Kidney (tissue), 14 donors: ENCODE data around the gene COPE. TPM values are rescaled to one million over a fixed set of nuclear protein-coding genes. Genes with fewer than 3 reads are reported as not detected.

ENCODE experiments used
- DNase-seq, 5 donors: peaks; one replicate each; pipeline ENCODE4 v3.0.0-alpha.2; 2013 to 2020
- FAIRE-seq: peaks from 2 replicates; lab custom pipeline; 2012; peaks lifted over from hg19 to GRCh38; lab: Jason Lieb, UNC
- H3K27ac ChIP-seq, 2 donors: one replicate each; pipeline ENCODE4 v1.7.0; 2013; ENCODE audit warnings: low read depth in 2 of 2, low read length in 2 of 2, inconsistent platforms in 1 of 2
- H3K27me3 ChIP-seq: one replicate; pipeline ENCODE4 v1.7.1; 2013; ENCODE audit warnings: low read length, inconsistent platforms; ENCODE audit not compliant: control insufficient read depth, insufficient read depth
- H3K36me3 ChIP-seq, 3 donors: one replicate each; pipeline versions ENCODE4 v1.7.0 to v1.7.1; 2013; ENCODE audit warnings: low read length in 3 of 3, control low read depth in 1 of 3, inconsistent platforms in 1 of 3; ENCODE audit not compliant: insufficient read depth in 3 of 3, control insufficient read depth in 2 of 3
- H3K4me1 ChIP-seq, 3 donors: one replicate each; pipeline versions ENCODE4 v1.7.0 to v1.7.1; 2013; ENCODE audit warnings: low read length in 3 of 3, inconsistent platforms in 1 of 3, low read depth in 1 of 3; ENCODE audit not compliant: control insufficient read depth in 2 of 3, insufficient read depth in 2 of 3
- H3K4me3 ChIP-seq, 3 donors: one replicate each; pipeline versions ENCODE4 v1.7.0 to v1.8.1; 2013; ENCODE audit warnings: low read length in 3 of 3, control low read depth in 1 of 3, inconsistent platforms in 1 of 3
- H3K9ac ChIP-seq, 3 donors: one replicate each; pipeline versions ENCODE4 v1.7.0 to v1.7.1; 2013; ENCODE audit warnings: low read length in 3 of 3, control low read depth in 1 of 3, inconsistent platforms in 1 of 3
- H3K9me3 ChIP-seq, 3 donors: one replicate each; pipeline versions ENCODE4 v1.7.0 to v1.7.1; 2013; ENCODE audit warnings: low read length in 3 of 3, control low read depth in 1 of 3, inconsistent platforms in 1 of 3; ENCODE audit not compliant: control insufficient read depth in 2 of 3, insufficient read depth in 1 of 3
- intact Hi-C: fragments of 100-400 bp; cut with DNase I; formaldehyde crosslinking; loops from one replicate; pipeline ENCODE4 v1.11.1; 2022
- polyA plus RNA-seq: library from polyadenylated mRNA; stranded (reverse); fragments of 350-450 nt; fragmentation: Illumina TruSeq; extraction: RNeasy Lipid Tissue Mini Kit (QIAGEN cat#74804); gene quantifications from one replicate; pipeline ENCODE4 v1.2.3, GENCODE V29; 2014; ENCODE audit warnings: low read depth, low replicate concordance; ENCODE audit not compliant: insufficient read depth
- total RNA-seq: library from RNA; stranded (reverse); fragmentation: NEBNext Ultra II Directional; extraction: Animal tissue kit (Norgen Biotek cat#: 25700); gene quantifications from one replicate; pipeline ENCODE4 v1.2.1, GENCODE V29; 2021
- TF ChIP-seq, protein P1 (sequence below): IDR thresholded peaks from 3 replicates; pipeline ENCODE4 v1.5.1; 2012; ENCODE audit warnings: mild to moderate bottlenecking, moderate library complexity, borderline replicate concordance; ENCODE audit not compliant: insufficient read depth; ENCODE audit errors: extremely low read depth
- donor health status: control.
- donor health status: control.
- donor health status: control.
- donor health status: control.
- donor health status: control.
- donor health status: DM: yes; HTN: yes; CAD: no.
- donor health status: Normal renal cell carcinoma (clear cell type).

COPE gene
- total and polyA plus RNA-seq, 2 donors from 2014 or later, result 166 to 263 TPM

DNA sequence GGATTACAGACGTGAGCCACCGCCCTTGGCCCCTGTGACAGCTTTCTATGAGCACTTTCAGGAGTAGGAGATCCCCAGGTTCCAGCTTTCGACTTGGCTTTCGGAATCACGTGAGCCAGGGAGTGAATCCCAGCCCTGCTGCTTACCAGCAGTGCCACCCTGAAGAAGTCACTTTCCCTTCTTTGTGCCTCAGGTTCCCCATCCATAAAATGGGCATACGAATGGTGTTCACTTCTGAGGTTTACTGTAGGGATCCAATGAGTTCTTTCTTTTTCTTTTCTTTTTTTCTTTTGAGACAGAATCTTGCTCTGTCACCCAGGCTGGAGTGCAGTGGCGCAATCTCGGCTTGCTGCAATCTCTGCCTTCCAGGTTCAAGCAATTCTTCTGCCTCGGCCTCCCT lies 26.1 kb upstream of the COPE start:
- DNase-seq (no peak), FAIRE-seq (no peak)
- Histone ChIP-seq H3K27ac (no peak overlapping the region), H3K9me3 (no peaks in the 10 kb centered on the region), H3K27me3 (no peaks in the 10 kb centered on the region), H3K4me3 (no peak overlapping the region), H3K4me1 (peaks cover 0 to 4% (median 3%) of the 10 kb centered on the region in 3 donors), H3K9ac (no peak overlapping the region), H3K36me3 (no peaks in the 10 kb centered on the region)
- intact Hi-C loops, result no loop called here
- TF ChIP-seq, protein P1, sequence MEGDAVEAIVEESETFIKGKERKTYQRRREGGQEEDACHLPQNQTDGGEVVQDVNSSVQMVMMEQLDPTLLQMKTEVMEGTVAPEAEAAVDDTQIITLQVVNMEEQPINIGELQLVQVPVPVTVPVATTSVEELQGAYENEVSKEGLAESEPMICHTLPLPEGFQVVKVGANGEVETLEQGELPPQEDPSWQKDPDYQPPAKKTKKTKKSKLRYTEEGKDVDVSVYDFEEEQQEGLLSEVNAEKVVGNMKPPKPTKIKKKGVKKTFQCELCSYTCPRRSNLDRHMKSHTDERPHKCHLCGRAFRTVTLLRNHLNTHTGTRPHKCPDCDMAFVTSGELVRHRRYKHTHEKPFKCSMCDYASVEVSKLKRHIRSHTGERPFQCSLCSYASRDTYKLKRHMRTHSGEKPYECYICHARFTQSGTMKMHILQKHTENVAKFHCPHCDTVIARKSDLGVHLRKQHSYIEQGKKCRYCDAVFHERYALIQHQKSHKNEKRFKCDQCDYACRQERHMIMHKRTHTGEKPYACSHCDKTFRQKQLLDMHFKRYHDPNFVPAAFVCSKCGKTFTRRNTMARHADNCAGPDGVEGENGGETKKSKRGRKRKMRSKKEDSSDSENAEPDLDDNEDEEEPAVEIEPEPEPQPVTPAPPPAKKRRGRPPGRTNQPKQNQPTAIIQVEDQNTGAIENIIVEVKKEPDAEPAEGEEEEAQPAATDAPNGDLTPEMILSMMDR, result no peak

DNA sequence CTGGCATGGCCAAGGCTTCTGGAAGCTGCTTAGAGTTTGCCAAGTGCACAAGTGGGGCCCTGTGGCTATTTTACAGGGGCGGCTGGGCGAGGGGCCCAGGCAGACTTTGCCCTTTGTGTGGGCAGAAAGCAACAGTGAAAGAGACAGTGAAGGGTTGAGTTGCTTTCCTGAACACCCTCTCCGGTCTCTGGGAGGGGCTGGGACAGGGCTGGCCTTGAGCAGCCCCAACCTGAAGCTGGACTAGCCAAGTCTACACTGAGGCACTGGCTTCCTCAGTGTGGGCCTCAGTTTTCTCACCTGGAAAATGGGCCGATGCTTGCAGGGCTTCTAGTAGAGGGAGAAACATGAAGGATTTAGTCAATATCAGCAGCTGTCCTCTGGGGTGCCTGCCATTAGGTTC lies 24.3 kb upstream of the COPE start:
- Histone ChIP-seq H3K27ac (no peak overlapping the region), H3K9me3 (no peaks in the 10 kb centered on the region), H3K9ac (no peak overlapping the region), H3K27me3 (no peaks in the 10 kb centered on the region), H3K36me3 (no peaks in the 10 kb centered on the region), H3K4me1 (peaks cover 0 to 4% (median 3%) of the 10 kb centered on the region in 3 donors), H3K4me3 (no peak overlapping the region)
- intact Hi-C loops, result no loop called here
- TF ChIP-seq, protein P1, result no peak
- FAIRE-seq, result no peak
- DNase-seq, result no peak

DNA sequence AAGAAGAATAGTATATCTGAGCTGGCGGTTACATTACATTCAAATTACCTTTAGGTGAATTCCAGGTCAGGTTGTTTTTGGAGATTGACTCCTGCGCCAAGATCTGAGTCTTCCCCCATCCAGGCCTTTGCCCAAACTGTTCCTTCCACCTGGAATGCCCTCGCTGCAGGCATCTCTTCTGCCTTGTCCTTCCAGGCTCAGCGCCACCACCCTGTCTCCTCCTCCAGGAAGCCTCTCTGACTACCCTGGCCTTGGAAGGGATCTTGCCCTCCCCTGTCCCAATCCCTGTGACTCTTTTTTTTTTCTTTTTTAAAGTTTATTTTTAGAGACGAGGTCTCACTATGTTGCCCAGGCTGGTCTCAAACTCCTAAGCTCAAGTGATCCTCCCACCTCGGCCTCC lies 23.5 kb upstream of the COPE start:
- no peaks in the 10 kb centered on the region for H3K9me3 ChIP-seq
- intact Hi-C loops, result no loop called here
- H3K4me1 ChIP-seq, result peaks cover 0 to 4% (median 3%) of the 10 kb centered on the region in 3 donors
- no peak for FAIRE-seq
- H3K27ac ChIP-seq, result no peak overlapping the region
- DNase-seq, result no peak
- no peak overlapping the region for H3K4me3 ChIP-seq
- no peaks in the 10 kb centered on the region for H3K36me3 ChIP-seq
- TF ChIP-seq, protein P1, result no peak
- H3K27me3 ChIP-seq, result no peaks in the 10 kb centered on the region
- no peak overlapping the region for H3K9ac ChIP-seq
